Astrocyte (in vitro differentiated cells and primary cell): Measurements from ENCODE around the gene GPX4. TPM values are rescaled to one million over a fixed set of nuclear protein-coding genes. Genes with fewer than 3 reads are reported as not detected.

Source experiments
- DNase-seq: peaks from one replicate; pipeline ENCODE4 v3.0.0-alpha.2; 2010; ENCODE audit warnings: low read depth
- FAIRE-seq: peaks from 2 replicates; lab custom pipeline; 2011; peaks lifted over from hg19 to GRCh38; lab: Jason Lieb, UNC
- H2AFZ ChIP-seq: 2 replicates; pipeline ENCODE4 v1.6.0; 2012; ENCODE audit warnings: low read depth, low read length, inconsistent platforms
- H3K27ac ChIP-seq: 2 replicates; pipeline ENCODE4 v1.5.1; 2011; ENCODE audit warnings: low read depth, low read length, inconsistent platforms
- H3K27me3 ChIP-seq: 2 replicates; pipeline ENCODE4 v1.6.0; 2011; ENCODE audit warnings: low read length, inconsistent platforms; ENCODE audit not compliant: insufficient read depth
- H3K36me3 ChIP-seq: 2 replicates; pipeline ENCODE4 v1.5.1; 2011; ENCODE audit warnings: low read length, inconsistent platforms; ENCODE audit not compliant: insufficient read depth
- H3K4me1 ChIP-seq: 2 replicates; pipeline ENCODE4 v1.5.1; 2011; ENCODE audit warnings: low read length, inconsistent platforms; ENCODE audit not compliant: insufficient read depth
- H3K4me2 ChIP-seq: 2 replicates; pipeline ENCODE4 v1.6.0; 2012; ENCODE audit warnings: low read length, inconsistent platforms
- H3K4me3 ChIP-seq: 2 replicates; pipeline ENCODE4 v1.5.1; 2011; ENCODE audit warnings: low read depth, mild to moderate bottlenecking, low read length, inconsistent platforms; ENCODE audit not compliant: insufficient read depth
- H3K79me2 ChIP-seq: 2 replicates; pipeline ENCODE4 v1.6.0; 2012; ENCODE audit warnings: mild to moderate bottlenecking, low read length, inconsistent platforms; ENCODE audit not compliant: insufficient read depth
- H3K9ac ChIP-seq: 2 replicates; pipeline ENCODE4 v1.6.0; 2012; ENCODE audit warnings: mild to moderate bottlenecking, low read length, inconsistent platforms
- H3K9me3 ChIP-seq: 2 replicates; pipeline ENCODE4 v1.5.1; 2012; ENCODE audit warnings: low read depth, mild to moderate bottlenecking, low read length, inconsistent platforms; ENCODE audit not compliant: insufficient read depth
- H4K20me1 ChIP-seq: 2 replicates; pipeline ENCODE4 v1.6.0; 2012; ENCODE audit warnings: low read length, inconsistent platforms; ENCODE audit not compliant: insufficient read depth
- H3K27ac Mint-ChIP-seq: one replicate; pipeline ENCODE4 v1.8.0; 2021; ENCODE audit warnings: mild to moderate bottlenecking, mixed read lengths; ENCODE audit not compliant: unreplicated experiment
- H3K27me3 Mint-ChIP-seq: one replicate; pipeline ENCODE4 v1.8.0; 2021; ENCODE audit warnings: low read depth, mixed read lengths; ENCODE audit not compliant: unreplicated experiment
- H3K36me3 Mint-ChIP-seq: one replicate; pipeline ENCODE4 v1.8.0; 2021; ENCODE audit warnings: low read depth, mixed read lengths; ENCODE audit not compliant: unreplicated experiment
- H3K4me1 Mint-ChIP-seq: one replicate; pipeline ENCODE4 v1.8.0; 2021; ENCODE audit warnings: low read depth, mixed read lengths; ENCODE audit not compliant: unreplicated experiment
- H3K4me3 Mint-ChIP-seq: one replicate; pipeline ENCODE4 v1.8.0; 2021; ENCODE audit warnings: mild to moderate bottlenecking, moderate library complexity, mixed read lengths; ENCODE audit not compliant: unreplicated experiment
- H3K9me3 Mint-ChIP-seq: one replicate; pipeline ENCODE4 v1.8.0; 2021; ENCODE audit warnings: mild to moderate bottlenecking, mixed read lengths; ENCODE audit not compliant: unreplicated experiment
- CTCF ChIP-seq: IDR thresholded peaks from 2 replicates; pipeline ENCODE4 v1.5.1; 2011; ENCODE audit warnings: low read depth, mild to moderate bottlenecking, inconsistent platforms, low read length, moderate library complexity; ENCODE audit not compliant: insufficient read depth
- EZH2 ChIP-seq: IDR thresholded peaks from 2 replicates; pipeline ENCODE4 v1.6.1; 2012; ENCODE audit warnings: mild to moderate bottlenecking, low read length, inconsistent platforms; ENCODE audit not compliant: insufficient read depth
- total RNA-seq: library from RNA; stranded (reverse); gene quantifications from 2 replicates; pipeline ENCODE4 v1.2.1, GENCODE V29; 2021

Gene GPX4
- total RNA-seq, 1 donor from 2014 or later: 325 TPM

GRCh38 chr19:1089126-1089771 lies 14.5 kb upstream of the GPX4 start:
- peaks cover 2% of the 10 kb centered on the region for H3K36me3 ChIP-seq
- FAIRE-seq: no peak
- H3K27me3 Mint-ChIP-seq: no peaks in the 10 kb centered on the region

GRCh38 chr19:1089891-1090290 lies 13.9 kb upstream of the GPX4 start:
- Histone ChIP-seq H3K9me3 (no peaks in the 10 kb centered on the region), H4K20me1 (peaks cover 30% of the 10 kb centered on the region), H3K4me1 (peaks cover 12% of the 10 kb centered on the region), H3K4me2 (no peak overlapping the region), H3K36me3 (peaks cover 2% of the 10 kb centered on the region), H3K27ac (no peak overlapping the region), H3K4me3 (no peak overlapping the region), H3K9ac (no peak overlapping the region), H3K79me2 (peaks cover 27% of the 10 kb centered on the region), H2AFZ (no peak overlapping the region), H3K27me3 (no peaks in the 10 kb centered on the region)
- no peaks in the 10 kb centered on the region for H3K9me3 Mint-ChIP-seq
- DNase-seq: no peak
- no peak for TF ChIP-seq CTCF
- no peak for TF ChIP-seq EZH2
- FAIRE-seq: no peak
- H3K4me1 Mint-ChIP-seq: peaks cover 7% of the 10 kb centered on the region
- H3K4me3 Mint-ChIP-seq: no peak overlapping the region
- H3K27ac Mint-ChIP-seq: no peak overlapping the region
- H3K36me3 Mint-ChIP-seq: peaks cover 9% of the 10 kb centered on the region
- H3K27me3 Mint-ChIP-seq: no peaks in the 10 kb centered on the region

More at GRCh38 chr19:1089126-1089771, 14.5 kb upstream of the GPX4 start:
- peaks cover 8% of the 10 kb centered on the region for H3K4me1 ChIP-seq
- H3K9ac ChIP-seq: no peak overlapping the region
- H4K20me1 ChIP-seq: peaks cover 25% of the 10 kb centered on the region
- no peak overlapping the region for H3K27ac ChIP-seq
- no peak overlapping the region for H2AFZ ChIP-seq
- no peak for DNase-seq
- H3K4me3 Mint-ChIP-seq: no peak overlapping the region
- peaks cover 21% of the 10 kb centered on the region for H3K79me2 ChIP-seq
- H3K9me3 Mint-ChIP-seq: no peaks in the 10 kb centered on the region
- H3K9me3 ChIP-seq: no peaks in the 10 kb centered on the region
- H3K4me1 Mint-ChIP-seq: peaks cover 7% of the 10 kb centered on the region
- H3K4me3 ChIP-seq: no peak overlapping the region
- peaks cover 9% of the 10 kb centered on the region for H3K36me3 Mint-ChIP-seq
- no peaks in the 10 kb centered on the region for H3K27me3 ChIP-seq
- TF ChIP-seq EZH2 (no peak), CTCF (no peak)
- no peak overlapping the region for H3K4me2 ChIP-seq
- H3K27ac Mint-ChIP-seq: no peak overlapping the region

GRCh38 chr19:1090731-1091543 lies 12.9 kb upstream of the GPX4 start:
- Mint-ChIP-seq H3K9me3 (no peaks in the 10 kb centered on the region), H3K27me3 (no peaks in the 10 kb centered on the region), H3K27ac (no peak overlapping the region), H3K4me1 (peaks cover 10% of the 10 kb centered on the region), H3K4me3 (no peak overlapping the region), H3K36me3 (peaks cover 4% of the 10 kb centered on the region)
- Histone ChIP-seq H3K27me3 (no peaks in the 10 kb centered on the region), H3K27ac (no peak overlapping the region), H3K4me3 (no peak overlapping the region), H3K9ac (no peak overlapping the region), H2AFZ (no peak overlapping the region), H3K9me3 (no peaks in the 10 kb centered on the region), H3K79me2 (peaks cover 30% of the 10 kb centered on the region), H3K4me1 (peaks cover 12% of the 10 kb centered on the region), H3K36me3 (peaks cover 2% of the 10 kb centered on the region), H4K20me1 (peaks cover 27% of the 10 kb centered on the region), H3K4me2 (no peak overlapping the region)
- DNase-seq (no peak), FAIRE-seq (no peak)
- TF ChIP-seq CTCF (no peak), EZH2 (no peak)
